ENCODE results near the gene GTPBP6.

- TF ChIP-seq EP300 (IDR thresholded peaks at IDR 0.05; ENCODE audit: borderline replicate concordance) (no peak), RAD21 (IDR thresholded peaks at IDR 0.05; ENCODE audit: low read depth) (no peak), YY1 (IDR thresholded peaks at IDR 0.05; ENCODE audit: low read depth) (no peak), EGR1 (IDR thresholded peaks at IDR 0.05) (no peak)
These were observed 27.6 kb upstream of the GTPBP6 start for GRCh38 chrX:346034-346813.
